Breast epithelium (tissue), 4 donors: ENCODE data around the gene TREML2. TPM values are rescaled to one million over a fixed set of nuclear protein-coding genes. Genes with fewer than 3 reads are reported as not detected.

Experiments used
- DNase-seq, 2 donors: peaks; one replicate each; pipeline ENCODE4 v3.0.0-alpha.2; 2019; ENCODE audit warnings: low spot score in 2 of 2
- H3K27ac ChIP-seq, 2 donors: fragments of 200-600 bp; sonication (generic) in 1 of 2; one replicate each; pipeline ENCODE4 v1.5.1; 2016 to 2019; ENCODE audit warnings: mild to moderate bottlenecking in 1 of 2
- H3K27me3 ChIP-seq, 2 donors: fragments of 200-600 bp; sonication (generic) in 1 of 2; one replicate each; pipeline versions ENCODE4 v1.5.1 to v1.6.0; 2017 to 2019; ENCODE audit warnings: control low read depth in 1 of 2, mild to moderate bottlenecking in 1 of 2
- H3K36me3 ChIP-seq: fragments of 200-600 bp; one replicate; pipeline ENCODE4 v1.5.1; 2019
- H3K4me1 ChIP-seq, 2 donors: fragments of 200-600 bp; sonication (generic); one replicate each; pipeline ENCODE4 v1.5.1; 2016 to 2019; ENCODE audit warnings: control low read depth in 1 of 2
- H3K4me3 ChIP-seq, 3 donors: fragments of 200-600 bp; sonication (generic); 1 replicate in 2 of 3; 2 replicates in 1 of 3; pipeline ENCODE4 v1.5.1; 2016 to 2019; ENCODE audit warnings: mild to moderate bottlenecking in 3 of 3, moderate library complexity in 2 of 3
- H3K9me3 ChIP-seq, 2 donors: fragments of 200-600 bp; sonication (generic) in 1 of 2; one replicate each; pipeline ENCODE4 v1.5.1; 2016 to 2019; ENCODE audit warnings: control low read depth in 1 of 2
- CTCF ChIP-seq, 3 donors: fragments of 450-650 bp; IDR thresholded peaks; one replicate each; pipeline ENCODE4 v1.5.1; 2016 to 2017; ENCODE audit warnings: antibody characterized with exemption in 3 of 3, mild to moderate bottlenecking in 3 of 3, moderate library complexity in 3 of 3
- POLR2A ChIP-seq: fragments of 450-650 bp; IDR thresholded peaks from one replicate; pipeline ENCODE4 v1.6.1; 2016; ENCODE audit warnings: antibody characterized with exemption, mild to moderate bottlenecking, moderate library complexity
- POLR2AphosphoS5 ChIP-seq, 3 donors: sonication (generic); formaldehyde crosslinking; IDR thresholded peaks; one replicate each; pipeline ENCODE4 v1.6.1; 2017; ENCODE audit warnings: antibody characterized with exemption in 3 of 3
- intact Hi-C: fragments of 100-400 bp; cut with DNase I; formaldehyde crosslinking; loops from one replicate; pipeline ENCODE4 v1.15.1; 2023; ENCODE audit warnings: low total_unique reads
- total RNA-seq, 3 donors: library from RNA; depleted of rRNA; stranded (reverse); fragments of >200 nt; gene quantifications; one replicate each; pipeline ENCODE4 v1.1.0, GENCODE V29; 2016

TREML2 gene
- total RNA-seq, 3 donors from 2014 or later = under 0.01 to 0.15 TPM; not detected in 1

GRCh38 chr6:41228096-41228495 is 27.1 kb upstream of the TREML2 start, which contains the start of gene TREML4:
TSS of gene TREML4 (plus strand) at chr6:41228349. CDS start at chr6:41228428, 79 bp downstream.
- no peak for DNase-seq
- Histone ChIP-seq H3K27me3 (no peaks in the 10 kb centered on the region), H3K27ac (no peak within 1 kb of the TSS), H3K36me3 (no peaks in the 10 kb centered on the region), H3K4me1 (no peaks in the 10 kb centered on the region), H3K4me3 (no peak within 1 kb of the TSS), H3K9me3 (no peaks in the 10 kb centered on the region)
- intact Hi-C loops = no loop called here
- TF ChIP-seq CTCF (IDR thresholded peaks at IDR 0.05) (no peak), POLR2A (no peak), POLR2AphosphoS5 (IDR thresholded peaks at IDR 0.05) (no peak)

GRCh38 chr6:41226752-41227151 is 25.8 kb upstream of the TREML2 start:
- no peak for DNase-seq
- no peak for TF ChIP-seq POLR2A
- no peak for TF ChIP-seq POLR2AphosphoS5 (IDR thresholded peaks at IDR 0.05)
- TF ChIP-seq CTCF (IDR thresholded peaks at IDR 0.05) = no peak
- no peaks in the 10 kb centered on the region for H3K9me3 ChIP-seq
- H3K27ac ChIP-seq = no peak overlapping the region
- intact Hi-C loops = no loop called here
- H3K4me1 ChIP-seq = no peaks in the 10 kb centered on the region
- no peak overlapping the region for H3K4me3 ChIP-seq
- H3K27me3 ChIP-seq = no peaks in the 10 kb centered on the region
- H3K36me3 ChIP-seq = no peaks in the 10 kb centered on the region

GRCh38 chr6:41224800-41225199 is 23.9 kb upstream of the TREML2 start:
- H3K9me3 ChIP-seq = peaks cover 0 to 4% of the 10 kb centered on the region in 2 donors
- no peaks in the 10 kb centered on the region for H3K27me3 ChIP-seq
- H3K4me3 ChIP-seq = no peak overlapping the region
- DNase-seq = no peak
- intact Hi-C loops = no loop called here
- H3K4me1 ChIP-seq = no peaks in the 10 kb centered on the region
- no peaks in the 10 kb centered on the region for H3K36me3 ChIP-seq
- no peak overlapping the region for H3K27ac ChIP-seq
- TF ChIP-seq POLR2A = no peak
- TF ChIP-seq CTCF (IDR thresholded peaks at IDR 0.05) = no peak
- no peak for TF ChIP-seq POLR2AphosphoS5 (IDR thresholded peaks at IDR 0.05)

DNA sequence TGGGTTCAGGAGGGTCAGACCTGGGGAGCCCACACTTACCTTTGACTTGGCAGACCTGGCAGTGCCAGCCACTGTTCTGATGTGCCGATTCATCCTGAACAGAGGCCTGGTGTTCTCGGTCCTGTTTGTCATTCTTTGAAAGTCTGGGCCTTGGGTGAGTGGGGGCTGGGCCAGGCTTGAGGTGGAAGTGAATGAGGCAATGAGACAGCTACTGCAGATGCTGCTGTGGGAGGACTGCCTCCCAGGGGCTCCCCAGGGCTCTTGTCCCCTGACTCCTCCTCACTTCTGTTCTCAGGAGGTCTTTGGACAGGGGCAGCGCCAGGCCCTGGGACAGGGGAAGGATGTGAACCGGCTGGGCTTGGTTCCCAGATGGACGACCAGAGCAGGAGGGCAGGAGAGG is 21.6 kb upstream of the TREML2 start:
- TF ChIP-seq CTCF (IDR thresholded peaks at IDR 0.05) (no peak), POLR2AphosphoS5 (IDR thresholded peaks at IDR 0.05) (no peak), POLR2A (no peak)
- no peaks in the 10 kb centered on the region for H3K36me3 ChIP-seq
- H3K4me3 ChIP-seq = no peak overlapping the region
- H3K27me3 ChIP-seq = no peaks in the 10 kb centered on the region
- peaks cover 0 to 4% of the 10 kb centered on the region in 2 donors for H3K9me3 ChIP-seq
- DNase-seq = no peak
- no peak overlapping the region for H3K27ac ChIP-seq
- H3K4me1 ChIP-seq = no peaks in the 10 kb centered on the region
- intact Hi-C loops = no loop called here

GRCh38 chr6:41222045-41222444 is 21.1 kb upstream of the TREML2 start:
- intact Hi-C loops = no loop called here
- TF ChIP-seq POLR2AphosphoS5 (IDR thresholded peaks at IDR 0.05) (no peak), POLR2A (no peak), CTCF (IDR thresholded peaks at IDR 0.05) (no peak)
- Histone ChIP-seq H3K4me3 (no peak overlapping the region), H3K9me3 (peaks cover 0 to 4% of the 10 kb centered on the region in 2 donors), H3K27ac (no peak overlapping the region), H3K27me3 (no peaks in the 10 kb centered on the region), H3K4me1 (no peaks in the 10 kb centered on the region), H3K36me3 (no peaks in the 10 kb centered on the region)
- no peak for DNase-seq
